ENCODE results near the gene MALSU1.
"Not testable (repeated sequence)": the region's sequence is repeated elsewhere in the genome, so short reads cannot be mapped to it uniquely, and the experiment has no call there.

MALSU1 gene

GRCh38 chr7:23287612-23288011 is 11.5 kb upstream of the MALSU1 start:
- no peak for DNase-seq

DNA sequence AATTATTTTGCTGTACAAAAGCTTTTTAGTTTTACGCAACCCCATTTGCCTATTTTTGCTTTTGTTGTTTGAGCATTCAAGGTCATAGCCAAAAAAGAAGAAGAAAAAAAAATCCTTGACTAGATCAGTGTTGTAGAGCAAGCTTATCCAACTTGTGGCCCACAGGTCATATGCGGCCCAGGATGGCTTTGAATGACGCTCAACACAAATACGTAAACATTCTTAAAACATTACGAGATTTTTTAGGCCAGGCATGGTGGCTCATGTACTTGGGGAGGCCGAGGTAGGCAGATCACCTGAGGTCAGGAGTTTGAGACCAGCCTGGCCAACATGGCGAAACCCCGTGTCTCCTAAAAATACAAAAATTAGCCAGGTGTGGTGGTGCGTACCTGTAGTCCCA is 8.1 kb upstream of the MALSU1 start:
- no peak for DNase-seq

DNA sequence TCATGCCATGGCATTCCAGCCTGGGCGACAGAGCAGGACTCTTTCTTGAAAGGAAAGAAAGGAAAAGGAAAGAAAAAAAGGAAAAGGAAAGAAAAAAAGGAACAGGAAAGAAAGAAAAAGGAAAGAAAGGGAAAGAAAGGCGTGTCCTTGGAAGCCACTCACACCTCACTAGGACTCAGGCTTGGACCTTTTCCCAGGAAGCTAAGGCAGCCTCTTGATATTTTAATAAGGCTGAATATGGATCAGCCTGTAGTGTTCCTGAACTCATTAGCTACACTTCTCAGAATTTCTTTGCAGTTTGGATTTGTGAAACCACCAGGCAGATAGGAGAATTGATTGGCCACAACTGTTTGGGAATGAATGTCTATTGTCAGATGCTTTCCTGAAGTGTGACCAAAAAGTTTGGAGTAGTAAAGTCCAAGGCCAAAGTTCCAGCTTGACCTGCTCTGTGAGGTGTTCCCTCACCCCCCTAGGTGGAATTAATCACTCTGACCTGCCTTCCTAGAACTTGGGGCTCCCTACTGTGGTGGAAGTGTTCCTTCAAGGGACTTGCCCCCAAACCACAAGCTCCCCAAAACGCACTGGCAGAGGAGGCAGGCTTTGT is 7.1 kb upstream of the MALSU1 start:
- DNase-seq, result no peak

- no peak for DNase-seq
These were observed 6.5 kb upstream of the MALSU1 start for GRCh38 chr7:23292623-23293022.

GRCh38 chr7:23293500-23294073 is 5.6 kb upstream of the MALSU1 start:
- DNase-seq, result no peak

GRCh38 chr7:23294549-23295400 is 4.4 kb upstream of the MALSU1 start:
- DNase-seq, result no peak

GRCh38 chr7:23295401-23295697 is 3.8 kb upstream of the MALSU1 start:
- no peak for DNase-seq

- DNase-seq, result no peak
These were observed 828 bp upstream of the MALSU1 start for GRCh38 chr7:23298141-23298881.

DNA sequence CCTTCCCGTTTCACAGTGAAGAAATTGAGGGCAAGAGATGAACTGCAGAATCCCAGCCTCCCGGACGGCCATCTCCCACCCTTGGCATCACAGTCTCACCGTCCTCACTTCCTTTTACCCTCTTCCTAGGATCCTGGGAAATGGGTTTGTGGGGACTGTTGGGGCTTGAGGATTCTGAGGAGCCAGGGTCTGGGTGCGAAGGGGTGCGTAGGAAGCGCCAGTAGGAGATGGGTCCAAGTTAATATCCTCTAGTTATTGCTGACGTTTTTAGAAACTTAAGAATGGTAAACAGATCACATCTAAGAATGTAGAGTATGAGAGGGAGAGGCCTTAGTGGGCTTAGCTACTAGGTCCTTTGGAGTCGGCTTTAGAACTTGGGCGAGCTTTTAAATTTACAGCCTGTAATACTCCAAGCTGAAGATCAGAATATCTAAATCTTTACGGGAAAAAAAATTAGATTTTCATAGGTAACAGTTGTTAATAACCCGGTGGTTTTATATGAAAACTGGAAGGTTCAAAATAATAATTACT is 696 bp downstream of the MALSU1 start:
- DNase-seq, result no peak

DNA sequence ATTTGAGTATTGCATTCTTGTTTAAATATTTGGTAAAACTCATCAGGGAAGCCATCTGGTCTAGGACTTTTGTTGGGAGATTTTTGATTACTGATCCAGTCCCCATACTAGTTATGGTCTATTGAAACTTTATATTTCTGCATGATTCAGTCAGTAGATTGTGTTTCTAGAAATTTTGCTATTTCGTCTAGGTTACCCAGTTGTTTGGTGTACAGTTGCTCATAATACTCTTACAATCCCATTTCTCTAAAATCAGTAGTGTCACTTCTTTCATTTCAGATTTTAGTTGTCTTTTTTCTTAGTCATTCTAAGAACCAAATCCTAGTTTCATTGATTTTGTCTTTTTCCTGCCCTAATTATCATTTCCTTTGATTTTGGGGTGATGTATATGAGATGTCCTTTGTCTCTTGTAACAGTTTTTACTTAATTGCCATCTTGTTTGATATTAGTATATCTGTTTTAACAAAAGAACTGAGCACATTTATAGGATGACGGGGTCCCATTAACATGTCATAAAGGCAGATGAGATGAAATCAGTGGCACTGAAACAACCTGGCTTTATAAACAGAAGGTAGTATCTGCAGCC is 7.9 kb downstream of the MALSU1 start:
- no peak for DNase-seq

DNA sequence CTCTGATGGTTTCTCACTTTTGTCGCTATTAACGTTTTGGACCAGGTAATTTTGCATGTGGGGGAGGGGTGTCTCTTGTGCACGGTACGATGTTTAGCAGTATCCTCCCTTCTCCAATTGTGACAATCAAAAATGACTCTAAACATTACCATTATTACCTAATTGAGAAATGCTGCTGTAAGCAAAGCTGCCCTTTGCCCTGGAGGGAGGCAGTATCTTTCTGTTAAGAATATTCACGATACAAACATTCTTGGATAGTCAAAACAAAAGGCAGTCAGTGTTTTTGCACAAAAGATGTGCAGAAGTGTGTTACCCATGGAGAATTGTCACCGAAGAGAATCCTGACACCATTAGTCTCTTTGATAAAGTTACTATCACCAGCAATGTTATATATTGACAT is 9.6 kb downstream of the MALSU1 start:
- no peak for DNase-seq

- DNase-seq, result not testable (repeated sequence)
These were observed 13.0 kb downstream of the MALSU1 start for GRCh38 chr7:23312141-23312540.

DNA sequence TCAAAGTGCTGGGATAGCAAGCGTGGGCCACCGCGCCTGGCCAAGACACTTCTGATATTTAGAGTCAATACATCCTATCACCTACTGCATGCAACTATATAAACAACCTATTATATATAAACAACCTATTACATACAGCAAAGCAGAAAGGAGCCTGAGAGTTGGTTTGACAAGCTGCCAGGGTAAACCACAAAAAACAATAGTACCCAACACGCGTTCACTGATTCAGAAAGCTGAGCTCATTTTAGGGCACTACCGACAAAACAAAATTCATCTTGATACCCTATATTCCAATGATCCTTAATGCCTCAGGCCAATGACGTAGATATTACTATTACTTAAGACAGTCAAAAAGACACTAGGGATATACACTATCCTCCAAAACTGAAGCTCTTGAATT is 16.2 kb downstream of the MALSU1 start:
- DNase-seq, result no peak

- no peak for DNase-seq
These were observed 32.0 kb downstream of the MALSU1 start for GRCh38 chr7:23331132-23331531.

GRCh38 chr7:23332193-23332592 is 33.1 kb downstream of the MALSU1 start:
- no peak for DNase-seq

DNA sequence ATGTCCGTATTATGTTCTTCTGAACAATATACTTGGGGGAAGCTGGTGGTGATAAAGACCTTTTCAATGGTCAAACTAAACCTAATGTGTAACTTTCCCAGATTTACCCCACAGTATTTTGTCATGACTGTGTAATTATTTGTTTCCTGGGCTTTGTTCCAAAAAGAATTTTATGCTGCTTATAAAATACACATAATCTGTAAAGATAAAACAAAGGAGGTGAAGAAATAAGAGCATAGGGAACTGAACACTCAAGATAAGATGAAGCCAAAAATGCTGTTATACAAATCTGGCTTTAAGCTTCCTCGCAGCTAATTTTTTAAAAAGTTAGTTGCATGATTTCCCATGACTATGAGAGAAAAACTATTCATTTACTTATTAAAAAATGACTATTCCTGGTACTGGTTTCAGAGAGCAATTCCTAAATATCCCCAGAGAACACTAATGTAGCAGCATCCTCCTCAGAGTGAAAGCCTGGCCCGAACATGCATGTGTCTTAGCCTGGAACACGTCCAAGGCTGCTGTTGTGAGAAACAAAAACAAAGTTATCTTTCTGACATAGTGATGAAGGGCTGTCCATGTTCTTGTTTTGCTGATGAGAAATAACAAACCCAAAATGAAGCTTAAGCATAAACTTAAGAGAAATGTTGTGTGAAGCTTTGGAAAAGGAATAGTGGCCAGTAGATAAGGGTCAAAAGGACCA is 33.9 kb downstream of the MALSU1 start:
- DNase-seq, result no peak

- DNase-seq, result no peak
These were observed 34.6 kb downstream of the MALSU1 start for GRCh38 chr7:23333671-23334246.

GRCh38 chr7:23334482-23335056 is 35.4 kb downstream of the MALSU1 start:
- peak; percentile 20 for DNase-seq

- DNase-seq, result no peak
These were observed 36.0 kb downstream of the MALSU1 start for GRCh38 chr7:23335136-23335535.

DNA sequence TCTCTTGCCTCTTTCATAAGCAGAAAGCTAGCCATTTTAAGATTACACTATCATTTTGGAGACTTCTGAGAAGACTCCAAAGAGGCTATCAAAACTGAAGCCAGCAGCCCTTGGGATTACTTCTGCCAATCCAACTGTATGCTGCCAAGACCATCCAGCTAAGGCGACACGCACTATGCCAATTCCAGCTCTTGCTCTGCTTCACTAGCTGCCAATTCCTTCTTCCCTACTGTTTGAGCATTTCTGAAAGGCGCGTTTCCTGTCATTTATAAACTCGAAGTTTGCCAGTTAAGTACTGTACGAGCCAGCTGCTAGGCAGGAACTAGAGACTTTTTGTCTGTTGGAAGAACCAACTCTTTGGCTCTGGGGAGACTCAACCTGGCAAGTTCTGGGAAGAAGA is 36.5 kb downstream of the MALSU1 start:
- no peak for DNase-seq

- DNase-seq, result no peak
These were observed 36.9 kb downstream of the MALSU1 start for GRCh38 chr7:23336086-23336485.

GRCh38 chr7:23336799-23337283 is 37.7 kb downstream of the MALSU1 start:
- no peak for DNase-seq
